Thyroid gland (tissue), 4 donors: ENCODE measurements around the gene ARL8A. TPM values are rescaled to one million over a fixed set of nuclear protein-coding genes. Genes with fewer than 3 reads are reported as not detected.
A peak's percentile ranks its signal among the peaks of the same experiment; 100 is the strongest.

Experiments
- DNase-seq, 2 donors: peaks; one replicate each; pipeline ENCODE4 v3.0.0-alpha.2; 2019
- H3K27ac ChIP-seq, 3 donors: fragments of 200-600 bp; sonication (generic); 1 replicate in 2 of 3; 2 replicates in 1 of 3; pipeline ENCODE4 v1.5.1; 2016 to 2019; ENCODE audit warnings: mild to moderate bottlenecking in 1 of 3, moderate library complexity in 1 of 3
- H3K27me3 ChIP-seq: fragments of 200-600 bp; sonication (generic); one replicate; pipeline ENCODE4 v1.5.1; 2019
- H3K36me3 ChIP-seq, 2 donors: fragments of 200-600 bp; sonication (generic); one replicate each; pipeline ENCODE4 v1.5.1; 2016 to 2019
- H3K4me1 ChIP-seq, 2 donors: fragments of 200-600 bp; sonication (generic); one replicate each; pipeline ENCODE4 v1.5.1; 2017 to 2019
- H3K4me3 ChIP-seq, 3 donors: fragments of 200-600 bp; sonication (generic); replicated peaks in 1 of 3; 1 replicate in 2 of 3; 2 replicates in 1 of 3; pipeline ENCODE4 v1.5.1; 2016; ENCODE audit warnings: mild to moderate bottlenecking in 1 of 3
- H3K9me3 ChIP-seq: fragments of 200-600 bp; sonication (generic); one replicate; pipeline ENCODE4 v1.5.1; 2017
- CTCF ChIP-seq, 6 experiments: fragments of 200-600 bp in 3 of 6; fragments of 450-650 bp in 3 of 6; sonication (generic) in 3 of 6; IDR thresholded peaks; one replicate each; pipeline ENCODE4 v1.5.1; 2016 to 2019; ENCODE audit warnings: antibody characterized with exemption in 6 of 6, mild to moderate bottlenecking in 2 of 6, inconsistent platforms in 1 of 6, moderate library complexity in 1 of 6
- POLR2A ChIP-seq, 2 donors: fragments of 450-650 bp; IDR thresholded peaks; one replicate each; pipeline ENCODE4 v1.6.1; 2017; ENCODE audit warnings: antibody characterized with exemption in 2 of 2, mild to moderate bottlenecking in 2 of 2, moderate library complexity in 1 of 2
- WGBS, 2 donors: methylation state at CpG; one replicate each; pipeline ENCODE4 v1.1.5; 2017; 5-methylcytosine and 5-hydroxymethylcytosine counted together
- intact Hi-C: fragments of 100-400 bp; cut with DNase I; formaldehyde crosslinking; loops from one replicate; pipeline ENCODE4 v1.15.1; 2023
- total RNA-seq, 4 donors: library from RNA; depleted of rRNA; stranded (reverse); fragments of >200 nt; gene quantifications; one replicate each; pipeline ENCODE4 v1.2.3, GENCODE V29; 2016

The ARL8A gene
- total RNA-seq, 4 donors from 2014 or later: 31.2 to 38.6 (median 35.0) TPM

- Histone ChIP-seq H3K27me3 (no peaks in the 10 kb centered on the region), H3K36me3 (no peaks in the 10 kb centered on the region), H3K27ac (no peak overlapping the region), H3K4me3 (no peak overlapping the region), H3K9me3 (no peaks in the 10 kb centered on the region), H3K4me1 (peaks cover 0 to 10% of the 10 kb centered on the region in 2 donors)
- no peak for DNase-seq
- 61 to 78% methylated on average over 4 of the region's 4 CpGs for WGBS, 2 donors
- TF ChIP-seq CTCF (IDR thresholded peaks at IDR 0.05) (no peak), POLR2A (IDR thresholded peaks at IDR 0.05) (no peak)
- intact Hi-C loops: no loop called here
Measured at GRCh38 chr1:202101184-202101583, 43.4 kb downstream of the ARL8A start.

- WGBS, 2 donors: 92 to 96% methylated on average over 6 of the region's 6 CpGs
- no peak for DNase-seq
- intact Hi-C loops: no loop called here
- TF ChIP-seq POLR2A (IDR thresholded peaks at IDR 0.05) (no peak), CTCF (IDR thresholded peaks at IDR 0.05) (no peak)
- Histone ChIP-seq H3K9me3 (no peaks in the 10 kb centered on the region), H3K27me3 (no peaks in the 10 kb centered on the region), H3K27ac (no peak overlapping the region), H3K36me3 (no peaks in the 10 kb centered on the region), H3K4me1 (no peaks in the 10 kb centered on the region), H3K4me3 (no peak overlapping the region)
Measured at GRCh38 chr1:202093858-202094257, 50.7 kb downstream of the ARL8A start.

GRCh38 chr1:202090994-202091393 is 53.5 kb downstream of the ARL8A start:
- H3K4me3 ChIP-seq: no peak overlapping the region
- no peaks in the 10 kb centered on the region for H3K9me3 ChIP-seq
- H3K36me3 ChIP-seq: no peaks in the 10 kb centered on the region
- H3K27me3 ChIP-seq: no peaks in the 10 kb centered on the region
- no peak overlapping the region for H3K27ac ChIP-seq
- peaks cover 4 to 14% of the 10 kb centered on the region in 2 donors for H3K4me1 ChIP-seq
- no peak for TF ChIP-seq CTCF (IDR thresholded peaks at IDR 0.05)
- TF ChIP-seq POLR2A (IDR thresholded peaks at IDR 0.05): no peak
- 93 to 96% methylated on average over 3 of the region's 3 CpGs for WGBS, 2 donors
- intact Hi-C loops: no loop called here
- no peak for DNase-seq

GRCh38 chr1:202088206-202088605 is 56.3 kb downstream of the ARL8A start:
- no peak overlapping the region for H3K27ac ChIP-seq
- H3K9me3 ChIP-seq: no peaks in the 10 kb centered on the region
- TF ChIP-seq POLR2A (IDR thresholded peaks at IDR 0.05): no peak
- no peak for TF ChIP-seq CTCF (IDR thresholded peaks at IDR 0.05)
- peak in 1 of 2 donors; percentile 8 for DNase-seq
- H3K4me3 ChIP-seq: no peak overlapping the region
- H3K27me3 ChIP-seq: no peaks in the 10 kb centered on the region
- 87 to 90% methylated on average over 3 of the region's 3 CpGs for WGBS, 2 donors
- intact Hi-C loops: no loop called here
- peaks cover 4 to 27% of the 10 kb centered on the region in 2 donors for H3K4me1 ChIP-seq
- no peaks in the 10 kb centered on the region for H3K36me3 ChIP-seq

- WGBS, 2 donors: 53 to 60% methylated on average over 7 of the region's 7 CpGs
- peak; percentile 62 to 75 for DNase-seq
- no peaks in the 10 kb centered on the region for H3K36me3 ChIP-seq
- no peaks in the 10 kb centered on the region for H3K9me3 ChIP-seq
- intact Hi-C loops: no loop called here
- H3K4me1 ChIP-seq: peaks cover 4 to 27% of the 10 kb centered on the region in 2 donors
- no peaks in the 10 kb centered on the region for H3K27me3 ChIP-seq
- TF ChIP-seq POLR2A (IDR thresholded peaks at IDR 0.05) (no peak), CTCF (IDR thresholded peaks at IDR 0.05) (no peak)
- H3K4me3 ChIP-seq: no peak overlapping the region
- H3K27ac ChIP-seq: no peak overlapping the region
Measured at GRCh38 chr1:202086579-202087350, 57.8 kb downstream of the ARL8A start.
